Spleen (tissue), 11 donors: Measurements from ENCODE around the gene EFNB2. TPM values are rescaled to one million over a fixed set of nuclear protein-coding genes. Genes with fewer than 3 reads are reported as not detected.

Experiments used
- DNase-seq: peaks from one replicate; pipeline ENCODE4 v3.0.0-alpha.2; 2020
- H3K27ac ChIP-seq, 8 donors: fragments of 200-600 bp; sonication (generic) in 7 of 8; 1 replicate in 4 of 8; 2 replicates in 4 of 8; pipeline versions ENCODE4 v1.5.0 to v1.8.0; 2016 to 2021; ENCODE audit warnings: inconsistent platforms in 4 of 8, mild to moderate bottlenecking in 4 of 8, moderate library complexity in 1 of 8
- H3K27me3 ChIP-seq, 7 donors: fragments of 200-600 bp; sonication (generic) in 6 of 7; replicated peaks in 1 of 7; 1 replicate in 4 of 7; 2 replicates in 3 of 7; pipeline versions ENCODE4 v1.5.0 to v1.8.0; 2016 to 2021; ENCODE audit warnings: inconsistent platforms in 3 of 7, mild to moderate bottlenecking in 1 of 7
- H3K36me3 ChIP-seq, 6 donors: fragments of 200-600 bp; sonication (generic) in 5 of 6; 1 replicate in 4 of 6; 2 replicates in 2 of 6; pipeline versions ENCODE4 v1.5.0 to v1.8.0; 2016 to 2021; ENCODE audit warnings: inconsistent platforms in 2 of 6
- H3K4me1 ChIP-seq, 6 donors: fragments of 200-600 bp; sonication (generic) in 5 of 6; 1 replicate in 3 of 6; 2 replicates in 3 of 6; pipeline versions ENCODE4 v1.5.0 to v1.8.0; 2016 to 2021; ENCODE audit warnings: inconsistent platforms in 3 of 6
- H3K4me3 ChIP-seq, 8 donors: fragments of 200-600 bp; sonication (generic) in 7 of 8; 1 replicate in 4 of 8; 2 replicates in 4 of 8; pipeline versions ENCODE4 v1.5.0 to v1.8.0; 2016 to 2021; ENCODE audit warnings: inconsistent platforms in 4 of 8, mild to moderate bottlenecking in 4 of 8, moderate library complexity in 2 of 8
- H3K9me3 ChIP-seq, 8 donors: fragments of 200-600 bp; sonication (generic) in 7 of 8; 1 replicate in 4 of 8; 2 replicates in 4 of 8; pipeline versions ENCODE4 v1.5.0 to v1.8.0; 2016 to 2021; ENCODE audit warnings: inconsistent platforms in 4 of 8
- CTCF ChIP-seq, 11 experiments: fragments of 200-600 bp in 7 of 11; fragments of 450-650 bp in 4 of 11; sonication (generic) in 4 of 11; IDR thresholded peaks in 8 of 11; conservative IDR thresholded peaks in 3 of 11; 1 replicate in 7 of 11; 2 replicates in 4 of 11; pipeline versions ENCODE4 v1.4.0 to v1.8.0; 2016 to 2021; ENCODE audit warnings: antibody characterized with exemption in 11 of 11, inconsistent platforms in 4 of 11, mild to moderate bottlenecking in 1 of 11
- POLR2A ChIP-seq, 3 donors: fragments of 450-650 bp; IDR thresholded peaks; one replicate each; pipeline ENCODE4 v1.5.1; 2017; ENCODE audit warnings: antibody characterized with exemption in 3 of 3, mild to moderate bottlenecking in 1 of 3
- POLR2AphosphoS5 ChIP-seq, 3 donors: sonication (generic); formaldehyde crosslinking; IDR thresholded peaks; one replicate each; pipeline ENCODE4 v1.5.1; 2017; ENCODE audit warnings: antibody characterized with exemption in 3 of 3
- WGBS, 5 donors: extraction: QIAGEN DNeasy Blood & Tissue Kit in 3 of 5; methylation state at CpG; one replicate each; pipeline versions ENCODE4 v1.1.5 to v1.1.7; 2013 to 2018; 5-methylcytosine and 5-hydroxymethylcytosine counted together
- intact Hi-C: fragments of 100-400 bp; cut with DNase I; formaldehyde crosslinking; loops from one replicate; pipeline ENCODE4 v1.15.0; 2023; ENCODE audit warnings: low total_unique reads
- polyA plus RNA-seq, 3 donors: library from polyadenylated mRNA; stranded (reverse); fragments of 200-250 nt; gene quantifications; one replicate each; pipeline ENCODE4 v1.2.1, GENCODE V29; 2013
- total RNA-seq, 7 donors: library from RNA; depleted of rRNA in 3 of 7; stranded (reverse); fragments of >200 nt in 3 of 7; fragmentation: NEBNext Ultra II Directional in 4 of 7; extraction: Animal tissue kit (Norgen Biotek cat#: 25700) in 4 of 7; gene quantifications; one replicate each; pipeline versions ENCODE4 v1.1.0 to v1.2.1, GENCODE V29; 2016 to 2021
- donor health status: healthy with polysubstance abuse.
- donor health status: DM: no; HTN: no; CAD: no; lungs with moderate emphysema.
- donor health status: DM: no; HTN: no; CAD: no.
- donor health status: Bipolar disorder and iron deficiency.
- donor health status: healthy.
- donor health status: DM: no; HTN: no; CAD: no.
- donor health status: DM: yes; HTN: yes; CAD: no.

The EFNB2 gene
- total and polyA plus RNA-seq, 10 donors = 2.9 to 22.9 (median 16.0) TPM

GRCh38 chr13:106487129-106487528, 48.3 kb downstream of the EFNB2 start:
- WGBS, 5 donors = 89 to 94% (median 93%) methylated on average over 6 of the region's 6 CpGs
- intact Hi-C loops = no loop called here
- Histone ChIP-seq H3K4me1 (peaks cover 0 to 17% (median 11%) of the 10 kb centered on the region in 6 donors), H3K27ac (no peak overlapping the region), H3K36me3 (peaks cover 0 to 4% (median 0%) of the 10 kb centered on the region in 6 donors), H3K9me3 (peaks cover 0 to 7% (median 2%) of the 10 kb centered on the region in 8 donors), H3K27me3 (peaks cover 0 to 67% (median 0%) of the 10 kb centered on the region in 7 donors), H3K4me3 (no peak overlapping the region)
- no peak for DNase-seq
- TF ChIP-seq CTCF (IDR thresholded peaks at IDR 0.05 in 8 of 11, conservative IDR thresholded peaks at IDR 0.05 in 3 of 11) = no peak
- TF ChIP-seq POLR2A (IDR thresholded peaks at IDR 0.05) = no peak

- Histone ChIP-seq H3K36me3 (no peaks in the 10 kb centered on the region), H3K9me3 (peaks cover 0 to 7% (median 2%) of the 10 kb centered on the region in 8 donors), H3K27ac (no peak overlapping the region), H3K27me3 (peaks cover 0 to 63% (median 0%) of the 10 kb centered on the region in 7 donors), H3K4me1 (peaks cover 0 to 10% (median 7%) of the 10 kb centered on the region in 6 donors), H3K4me3 (no peak overlapping the region)
- WGBS, 5 donors = 74 to 95% (median 79%) methylated on average over 2 of the region's 2 CpGs
- TF ChIP-seq POLR2A (IDR thresholded peaks at IDR 0.05) = no peak
- TF ChIP-seq POLR2AphosphoS5 (IDR thresholded peaks at IDR 0.05) = no peak
- TF ChIP-seq CTCF (IDR thresholded peaks at IDR 0.05 in 8 of 11, conservative IDR thresholded peaks at IDR 0.05 in 3 of 11) = no peak
- no peak for DNase-seq
- intact Hi-C loops = no loop called here
Observed at GRCh38 chr13:106486287-106486686, 49.2 kb downstream of the EFNB2 start.

GRCh38 chr13:106484537-106485193, 50.8 kb downstream of the EFNB2 start:
- no peak for DNase-seq
- Histone ChIP-seq H3K36me3 (no peaks in the 10 kb centered on the region), H3K27me3 (peaks cover 0 to 47% (median 0%) of the 10 kb centered on the region in 7 donors), H3K9me3 (peaks cover 0 to 7% (median 2%) of the 10 kb centered on the region in 8 donors), H3K4me3 (no peak overlapping the region), H3K27ac (no peak overlapping the region), H3K4me1 (no peaks in the 10 kb centered on the region)
- intact Hi-C loops = no loop called here
- TF ChIP-seq CTCF (IDR thresholded peaks at IDR 0.05 in 8 of 11, conservative IDR thresholded peaks at IDR 0.05 in 3 of 11) = no peak
- no peak for TF ChIP-seq POLR2A (IDR thresholded peaks at IDR 0.05)
- no peak for TF ChIP-seq POLR2AphosphoS5 (IDR thresholded peaks at IDR 0.05)
- WGBS, 5 donors = 13 to 22% (median 15%) methylated on average over 12 of the region's 12 CpGs

GRCh38 chr13:106484084-106484483, 51.4 kb downstream of the EFNB2 start:
- Histone ChIP-seq H3K27ac (no peak overlapping the region), H3K27me3 (peaks cover 0 to 41% (median 0%) of the 10 kb centered on the region in 7 donors), H3K4me3 (no peak overlapping the region), H3K4me1 (no peaks in the 10 kb centered on the region), H3K36me3 (no peaks in the 10 kb centered on the region), H3K9me3 (peaks cover 0 to 7% (median 2%) of the 10 kb centered on the region in 8 donors)
- TF ChIP-seq POLR2AphosphoS5 (IDR thresholded peaks at IDR 0.05) = no peak
- TF ChIP-seq CTCF (IDR thresholded peaks at IDR 0.05 in 8 of 11, conservative IDR thresholded peaks at IDR 0.05 in 3 of 11) = no peak
- TF ChIP-seq POLR2A (IDR thresholded peaks at IDR 0.05) = no peak
- no peak for DNase-seq
- intact Hi-C loops = no loop called here
- WGBS, 5 donors = 79 to 92% (median 87%) methylated on average over 9 of the region's 9 CpGs
